GM03348 (cell line): ENCODE results near the gene PLGRKT.
"Not testable (repeated sequence)": the region's sequence is repeated elsewhere in the genome, so short reads cannot be mapped to it uniquely, and the experiment has no call there.

Experiments used
- DNase-seq: peaks from one replicate; pipeline ENCODE4 v3.0.0; 2012; ENCODE audit warnings: low spot score

The PLGRKT gene

DNA sequence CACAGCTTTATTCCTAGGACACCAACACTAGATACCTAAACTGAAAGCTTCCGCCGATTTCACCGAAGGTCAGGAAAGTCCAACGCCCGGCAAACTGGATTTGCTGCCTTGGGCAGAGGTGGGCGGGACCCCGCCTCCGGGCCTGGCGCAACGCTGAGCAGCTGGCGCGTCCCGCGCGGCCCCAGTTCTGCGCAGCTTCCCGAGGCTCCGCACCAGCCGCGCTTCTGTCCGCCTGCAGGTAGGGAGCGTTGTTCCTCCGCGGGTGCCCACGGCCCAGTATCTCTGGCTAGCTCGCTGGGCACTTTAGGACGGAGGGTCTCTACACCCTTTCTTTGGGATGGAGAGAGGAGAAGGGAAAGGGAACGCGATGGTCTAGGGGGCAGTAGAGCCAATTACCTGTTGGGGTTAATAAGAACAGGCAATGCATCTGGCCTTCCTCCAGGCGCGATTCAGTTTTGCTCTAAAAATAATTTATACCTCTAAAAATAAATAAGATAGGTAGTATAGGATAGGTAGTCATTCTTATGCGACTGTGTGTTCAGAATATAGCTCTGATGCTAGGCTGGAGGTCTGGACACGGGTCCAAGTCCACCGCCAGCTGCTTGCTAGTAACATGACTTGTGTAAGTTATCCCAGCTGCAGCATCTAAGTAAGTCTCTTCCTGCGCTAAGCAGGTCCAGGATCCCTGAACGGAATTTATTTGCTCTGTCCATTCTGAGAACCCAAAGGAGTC lies 12.8 kb upstream of the PLGRKT start, which contains the start of gene CD274:
Gene CD274, plus strand, starts transcription at position 184 of the 733 bp plus-strand sequence. CDS start 5,572 bp downstream, outside the sequence.
- peak; percentile 90 for DNase-seq

DNA sequence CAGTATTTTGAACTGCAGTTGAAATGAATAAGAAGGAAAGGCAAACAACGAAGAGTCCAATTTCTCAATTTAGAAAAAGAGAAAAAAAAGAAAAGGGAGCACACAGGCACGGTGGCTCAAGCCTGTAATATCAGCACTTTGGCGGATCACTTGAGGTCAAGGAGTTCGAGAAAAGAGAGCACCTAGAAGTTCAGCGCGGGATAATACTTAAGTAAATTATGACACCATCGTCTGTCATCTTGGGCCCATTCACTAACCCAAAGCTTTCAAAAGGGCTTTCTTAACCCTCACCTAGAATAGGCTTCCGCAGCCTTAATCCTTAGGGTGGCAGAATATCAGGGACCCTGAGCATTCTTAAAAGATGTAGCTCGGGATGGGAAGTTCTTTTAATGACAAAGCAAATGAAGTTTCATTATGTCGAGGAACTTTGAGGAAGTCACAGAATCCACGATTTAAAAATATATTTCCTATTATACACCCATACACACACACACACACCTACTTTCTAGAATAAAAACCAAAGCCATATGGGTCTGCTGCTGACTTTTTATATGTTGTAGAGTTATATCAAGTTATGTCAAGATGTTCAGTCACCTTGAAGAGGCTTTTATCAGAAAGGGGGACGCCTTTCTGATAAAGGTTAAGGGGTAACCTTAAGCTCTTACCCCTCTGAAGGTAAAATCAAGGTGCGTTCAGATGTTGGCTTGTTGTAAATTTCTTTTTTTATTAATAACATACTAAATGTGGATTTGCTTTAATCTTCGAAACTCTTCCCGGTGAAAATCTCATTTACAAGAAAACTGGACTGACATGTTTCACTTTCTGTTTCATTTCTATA lies 12.0 kb upstream of the PLGRKT start:
- no peak for DNase-seq

DNA sequence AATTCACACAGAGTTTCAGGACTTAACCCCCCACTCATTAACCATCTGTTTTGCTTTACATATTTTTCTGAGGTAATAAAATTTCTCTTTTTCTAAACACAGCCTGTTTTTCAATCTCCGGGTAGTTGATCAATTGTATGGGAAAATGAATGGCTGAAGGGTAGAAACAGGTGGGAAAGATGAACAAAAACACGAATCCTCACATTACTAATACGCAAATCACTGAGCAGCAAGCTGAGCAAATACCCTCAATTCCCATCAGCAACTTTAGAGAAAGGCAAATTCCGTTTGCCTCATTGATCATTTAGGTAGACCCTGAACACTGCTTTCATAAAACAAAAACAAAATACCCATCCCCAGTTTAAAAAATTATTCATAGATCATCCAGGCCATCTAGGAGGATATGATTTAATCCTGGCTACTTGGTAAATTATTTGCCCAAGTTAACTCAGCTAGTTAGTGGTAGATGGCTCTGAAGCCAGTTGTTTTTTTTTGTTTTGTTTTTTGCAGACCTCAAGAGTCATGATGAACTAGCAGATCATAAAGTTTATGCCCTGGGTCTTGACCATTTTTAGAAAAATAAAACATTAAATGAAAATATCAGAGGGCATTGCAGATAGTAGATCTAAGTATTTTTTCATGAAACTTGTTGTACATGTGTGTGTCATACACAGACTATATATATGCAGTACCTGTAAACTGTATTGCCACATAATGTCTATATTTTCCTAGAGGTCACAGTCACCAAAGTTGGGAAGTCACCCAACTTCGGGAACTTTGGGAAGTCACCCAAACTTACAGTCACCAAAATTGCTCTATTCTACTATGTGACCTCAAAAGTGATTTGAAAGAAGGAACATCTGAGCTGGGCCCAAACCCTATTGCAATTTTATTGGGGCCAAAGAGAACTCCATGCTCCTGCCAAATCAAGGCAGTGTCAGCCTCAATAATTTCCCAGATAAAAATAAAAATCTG lies 11.0 kb upstream of the PLGRKT start:
- no peak for DNase-seq

DNA sequence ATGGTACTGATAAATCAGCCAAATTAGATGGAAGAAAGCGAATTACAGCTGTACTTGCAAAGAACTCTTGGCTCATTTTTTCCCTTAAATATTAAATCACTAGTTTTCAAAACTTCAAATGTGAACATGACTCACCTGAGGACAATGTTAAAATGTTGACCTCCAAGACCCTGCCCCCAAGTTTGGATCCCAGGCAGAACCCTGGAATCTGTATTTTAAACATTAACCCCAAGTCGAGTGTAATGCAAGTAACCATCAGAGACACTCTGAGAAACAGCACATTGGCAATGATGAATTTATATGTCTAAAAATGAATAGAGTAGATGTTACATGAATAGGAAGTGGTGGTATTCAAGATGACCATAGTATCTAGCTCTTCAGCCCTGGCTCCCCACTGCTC lies 10.3 kb upstream of the PLGRKT start:
- no peak for DNase-seq

DNA sequence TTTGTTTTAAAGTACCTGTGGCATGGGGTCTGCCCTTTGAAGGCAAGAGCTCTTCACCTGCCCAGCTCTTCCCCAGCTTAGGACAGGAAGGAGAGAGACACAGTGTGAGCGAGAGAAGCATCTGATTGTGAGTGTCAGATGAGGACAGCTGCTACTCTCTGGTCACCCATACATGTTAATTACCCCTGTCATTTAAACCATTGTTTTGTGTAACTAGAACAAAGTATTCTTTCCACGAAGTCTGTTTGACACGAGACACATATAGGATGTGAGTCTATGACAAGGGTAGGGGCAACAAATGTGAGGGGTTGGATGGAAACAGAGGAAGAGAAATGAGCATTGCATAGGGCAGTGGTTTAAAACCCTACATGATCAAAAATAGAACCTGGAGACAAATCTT lies 9.6 kb upstream of the PLGRKT start:
- DNase-seq, result no peak

DNA sequence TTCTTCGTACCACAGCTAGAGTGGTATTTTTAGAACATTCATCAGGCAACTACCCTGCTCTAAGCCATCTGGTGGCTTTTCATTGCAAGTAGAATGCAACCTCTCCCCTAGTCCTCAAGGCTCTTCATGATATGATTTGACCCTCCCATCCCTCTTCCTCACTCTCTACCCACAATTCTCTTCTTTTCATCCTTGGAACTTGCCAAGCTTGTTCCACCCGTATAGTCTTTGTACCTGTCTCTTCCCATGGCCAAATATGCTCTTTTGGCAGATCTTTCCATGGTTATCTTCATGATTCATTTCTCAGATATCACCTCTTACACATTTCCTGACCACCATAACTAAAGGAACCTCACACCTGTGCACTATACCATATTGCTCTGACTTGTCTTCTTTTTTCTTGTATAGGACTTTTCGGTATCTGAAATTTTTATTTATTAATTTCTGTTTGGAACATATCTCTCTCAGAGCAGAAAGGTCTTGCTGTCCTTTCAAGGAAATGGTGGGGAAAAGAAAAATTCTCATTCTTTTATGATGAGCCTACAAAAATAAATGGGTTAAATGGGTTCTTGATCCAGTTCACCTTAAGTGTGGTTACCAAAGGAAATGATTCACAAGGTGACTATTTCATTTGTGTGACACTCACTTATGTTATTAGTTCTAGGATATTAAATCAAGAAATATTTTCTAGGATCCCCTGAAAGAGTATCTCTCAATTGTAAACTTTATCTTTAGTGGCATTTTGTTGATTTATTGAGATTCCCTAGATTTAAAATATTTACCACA lies 8.9 kb upstream of the PLGRKT start:
- no peak for DNase-seq

DNA sequence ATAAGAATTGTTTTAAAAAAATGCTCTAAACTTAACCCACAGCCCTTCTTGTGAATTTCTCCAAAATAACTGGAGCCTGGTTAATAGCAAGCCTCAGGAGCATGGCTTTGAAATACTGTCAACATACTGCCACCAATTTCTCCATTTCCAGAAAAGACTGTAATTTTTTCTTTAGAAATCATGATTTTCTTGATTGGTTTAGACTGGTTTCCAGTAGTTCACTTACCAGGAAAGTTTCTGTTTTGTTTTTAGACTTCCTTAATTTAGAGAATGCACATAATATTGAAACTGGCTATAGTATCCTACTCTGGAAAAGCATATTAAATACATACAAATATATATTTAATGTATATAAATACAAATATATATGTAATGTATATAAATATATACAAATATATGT lies 8.2 kb upstream of the PLGRKT start:
- no peak for DNase-seq

DNA sequence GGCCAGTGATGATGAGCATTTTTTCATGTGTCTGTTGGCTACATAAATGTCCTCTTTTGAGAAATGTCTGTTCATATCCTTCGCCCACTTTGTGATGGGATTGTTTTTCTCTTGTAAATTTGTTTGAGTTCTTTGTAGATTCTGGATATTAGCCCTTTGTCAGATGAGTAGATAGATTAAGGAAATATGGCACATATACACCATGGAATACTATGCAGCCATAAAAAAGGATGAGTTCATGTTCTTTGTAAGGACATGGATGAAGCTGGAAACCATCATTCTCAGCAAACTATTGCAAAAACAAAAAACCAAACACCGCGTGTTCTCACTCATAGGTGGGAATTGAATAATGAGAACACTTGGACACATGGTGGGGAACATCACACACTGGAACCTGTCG lies 7.4 kb upstream of the PLGRKT start:
- not testable (repeated sequence) for DNase-seq

DNA sequence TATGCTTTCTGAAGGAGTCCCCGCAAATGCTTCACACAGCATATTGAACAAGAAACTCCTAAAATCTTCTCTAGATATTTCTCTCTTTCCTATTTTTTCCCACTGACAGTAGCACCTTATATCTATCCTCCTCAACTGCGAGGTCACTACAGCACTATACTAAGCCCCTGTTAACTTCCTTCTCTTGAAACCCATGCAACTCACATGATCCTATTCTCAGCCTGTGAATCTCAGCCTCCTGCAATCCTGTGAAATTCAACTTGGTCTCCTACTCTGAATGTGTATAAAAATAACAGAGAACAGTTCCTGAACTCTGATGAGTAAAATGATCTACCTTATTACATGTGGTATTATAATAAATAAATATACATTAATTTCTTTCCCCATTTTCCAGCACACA lies 6.1 kb upstream of the PLGRKT start:
- no peak for DNase-seq

DNA sequence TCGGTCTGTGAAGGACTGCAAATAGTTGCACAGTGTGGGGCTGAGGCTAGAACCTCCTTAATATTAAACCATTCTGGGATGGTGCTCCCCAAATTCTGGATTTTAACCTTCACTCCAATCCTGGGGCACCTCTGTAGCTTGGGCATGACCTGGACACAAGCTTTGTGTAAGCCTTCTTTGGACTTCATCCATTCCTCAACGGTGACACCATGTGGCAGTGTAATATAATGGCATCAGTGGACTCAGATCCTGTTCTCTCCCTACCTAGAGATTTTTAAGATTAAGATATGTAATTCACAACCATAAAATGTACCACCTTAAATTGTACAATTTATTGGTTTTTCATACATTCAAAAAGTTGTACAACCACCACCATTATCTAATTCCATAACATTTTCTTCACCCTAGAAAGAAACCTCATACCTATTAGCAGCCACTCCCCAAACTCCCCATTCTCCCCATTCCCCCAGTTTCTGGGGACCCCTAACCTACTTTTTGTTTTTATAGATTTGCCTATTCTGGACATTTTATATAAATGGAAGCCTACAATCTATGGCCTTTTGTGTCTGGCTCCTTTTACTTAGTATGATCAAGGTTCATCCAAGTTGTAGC lies 4.8 kb upstream of the PLGRKT start:
- peak; percentile 48 for DNase-seq

DNA sequence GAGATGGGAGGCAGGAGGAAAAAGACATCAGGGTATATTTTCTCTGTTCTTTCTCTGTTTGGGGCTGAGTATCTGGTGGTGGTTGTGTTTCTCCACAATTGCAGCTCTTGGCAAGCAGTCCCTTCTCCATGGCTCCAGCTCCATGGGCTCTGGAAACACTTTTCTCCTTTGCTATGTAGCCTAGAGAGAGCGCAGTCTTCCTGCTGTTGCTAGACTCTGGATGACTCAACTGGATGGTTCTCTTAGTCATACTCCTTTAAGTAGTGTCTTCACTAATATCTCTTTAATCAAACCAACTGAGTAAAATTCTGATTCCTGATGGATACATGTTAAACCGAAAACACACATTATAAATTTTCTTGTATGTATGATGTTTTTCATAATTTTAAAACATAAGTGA lies 3.3 kb upstream of the PLGRKT start:
- no peak for DNase-seq

DNA sequence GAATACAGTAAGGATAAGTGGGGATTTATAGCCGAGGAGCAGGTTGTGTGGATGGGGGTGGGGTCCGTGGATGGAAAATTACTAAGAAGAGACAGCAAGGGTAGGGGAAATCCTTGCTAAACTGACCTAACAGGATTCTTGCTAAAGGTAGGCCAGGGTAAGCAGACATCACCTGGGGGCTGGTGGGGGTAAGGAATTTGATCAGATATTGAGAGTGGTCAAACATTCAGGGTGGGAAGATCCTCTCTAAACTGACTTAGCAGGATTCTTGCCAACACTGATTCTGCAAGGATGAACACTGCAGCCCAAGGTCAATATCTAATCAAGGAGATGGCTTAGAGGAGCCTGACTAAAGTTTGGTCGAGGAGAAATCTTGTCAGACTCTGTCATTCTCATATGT lies 2.7 kb upstream of the PLGRKT start:
- DNase-seq, result no peak

DNA sequence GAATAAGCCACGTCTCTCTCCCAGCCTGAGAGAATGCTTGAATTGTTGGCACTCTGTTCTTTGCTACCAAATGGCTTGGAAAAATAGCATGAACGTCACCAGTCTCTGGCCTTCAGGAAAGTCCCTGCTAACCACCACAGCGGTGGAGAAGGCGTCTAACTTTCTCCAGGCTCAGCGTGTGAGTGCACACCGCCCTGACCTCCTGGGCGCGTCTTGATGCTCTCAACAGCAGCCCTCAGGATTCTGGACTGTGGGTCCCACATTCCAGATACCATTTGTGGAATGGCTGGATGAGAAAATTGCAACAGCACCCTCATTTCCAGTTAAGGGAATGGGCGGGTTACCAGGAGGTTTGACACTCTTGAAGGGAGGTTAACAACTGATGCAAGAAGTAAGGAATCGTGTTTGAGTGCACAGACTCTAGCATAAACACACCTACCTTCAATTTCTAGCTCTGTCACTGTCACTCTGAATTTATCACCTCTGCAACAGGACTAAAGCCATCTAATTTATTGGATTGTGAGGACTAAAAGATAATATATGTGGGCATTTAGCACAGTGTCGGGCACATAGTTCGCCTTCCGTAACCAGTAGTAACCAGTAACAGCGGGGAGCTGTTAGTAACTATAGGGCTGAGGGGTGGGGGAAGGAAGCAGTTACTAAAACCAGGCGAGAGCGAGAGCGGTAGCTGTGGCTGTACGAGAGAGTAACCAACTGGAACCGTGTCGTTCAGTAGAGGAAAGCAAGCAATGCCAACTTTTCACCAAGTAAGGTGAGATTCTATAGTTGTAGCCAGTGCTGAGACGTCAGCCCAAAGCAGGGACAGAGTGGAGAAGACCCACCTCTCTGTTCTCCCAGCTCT lies 807 bp upstream of the PLGRKT start:
- no peak for DNase-seq

DNA sequence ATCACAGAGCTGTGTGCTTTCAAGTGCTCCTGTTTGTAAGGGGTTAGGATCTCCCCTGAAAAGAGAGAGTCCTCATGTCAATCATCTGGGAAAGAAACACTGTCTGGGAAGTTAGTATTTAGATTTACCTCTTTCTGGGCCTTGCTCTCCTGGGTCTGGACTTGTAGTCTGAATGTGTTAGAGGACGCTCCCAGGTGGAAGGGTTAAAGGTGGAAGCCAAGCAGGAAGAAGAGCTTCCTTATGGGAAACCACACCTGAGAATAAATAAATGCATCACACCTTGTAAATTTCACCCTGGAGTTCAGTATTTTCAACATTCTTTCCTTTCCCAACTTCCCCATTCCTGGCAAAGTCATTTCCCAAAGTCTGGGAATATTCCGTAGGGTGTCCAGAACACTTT lies 1.3 kb downstream of the PLGRKT start:
- DNase-seq, result no peak

DNA sequence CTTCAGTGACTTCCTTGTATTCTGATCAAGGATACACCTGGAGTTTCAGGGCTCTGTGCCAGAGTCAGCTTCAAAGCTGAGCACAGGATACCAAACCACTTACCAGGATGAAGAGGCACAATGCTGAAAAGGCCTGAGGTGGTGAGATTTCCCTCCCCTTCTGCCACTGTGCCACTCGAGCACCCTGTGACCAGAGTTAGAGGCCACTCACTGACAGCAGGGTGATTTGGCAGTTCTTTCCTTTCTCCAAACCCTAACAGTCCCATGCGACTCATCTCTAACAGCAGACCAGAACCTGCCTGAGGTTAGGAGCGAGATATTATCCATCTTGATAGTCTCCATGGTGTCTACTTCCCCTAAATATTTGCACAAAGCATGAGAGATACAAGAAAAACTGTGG lies 1.8 kb downstream of the PLGRKT start:
- no peak for DNase-seq

DNA sequence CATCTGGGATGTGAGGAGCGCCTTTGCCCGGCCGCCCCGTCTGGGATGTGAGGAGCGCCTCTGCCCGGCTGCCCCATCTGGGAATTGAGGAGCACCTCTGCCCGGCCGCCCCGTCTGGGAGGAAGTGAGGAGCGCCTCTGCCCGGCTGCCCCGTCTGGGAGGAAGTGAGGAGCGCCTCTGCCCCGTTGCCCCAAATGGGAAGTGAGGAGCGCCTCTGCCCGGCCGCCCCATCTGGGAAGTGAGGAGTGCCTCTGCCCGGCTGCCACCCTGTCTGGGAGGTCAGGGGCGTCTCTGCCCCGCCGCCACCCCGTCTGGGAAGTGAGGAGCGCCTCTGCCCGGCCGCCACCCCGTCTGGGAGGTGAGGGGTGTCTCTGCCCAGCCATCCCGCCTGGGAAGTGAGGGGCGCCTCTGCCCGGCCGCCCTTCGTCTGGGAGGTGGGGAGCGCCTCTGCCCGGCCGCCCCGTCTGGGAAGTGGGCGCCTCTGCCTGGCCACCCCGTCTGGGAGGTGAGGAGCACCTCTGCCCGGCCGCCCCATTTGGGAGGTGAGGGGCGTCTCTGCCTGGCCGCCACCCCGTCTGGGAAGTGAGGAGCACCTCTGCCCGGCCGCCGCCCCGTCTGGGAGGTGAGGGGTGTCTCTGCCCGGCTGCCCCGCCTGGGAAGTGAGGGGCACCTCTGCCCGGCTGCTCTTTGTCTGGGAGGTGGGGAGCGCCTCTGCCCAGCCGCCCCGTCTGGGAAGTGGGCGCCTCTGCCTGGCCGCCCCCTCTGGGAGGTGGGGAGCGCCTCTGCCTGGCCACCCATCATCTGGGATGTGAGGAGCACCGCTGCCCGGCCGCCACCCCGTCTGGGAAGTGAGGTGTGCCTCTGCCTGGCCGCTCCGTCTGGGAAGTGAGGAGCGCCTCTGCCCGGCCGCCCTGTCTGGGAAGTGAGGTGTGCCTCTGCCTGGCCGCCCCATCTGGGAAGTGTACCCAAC lies 3.6 kb downstream of the PLGRKT start:
- not testable (repeated sequence) for DNase-seq

DNA sequence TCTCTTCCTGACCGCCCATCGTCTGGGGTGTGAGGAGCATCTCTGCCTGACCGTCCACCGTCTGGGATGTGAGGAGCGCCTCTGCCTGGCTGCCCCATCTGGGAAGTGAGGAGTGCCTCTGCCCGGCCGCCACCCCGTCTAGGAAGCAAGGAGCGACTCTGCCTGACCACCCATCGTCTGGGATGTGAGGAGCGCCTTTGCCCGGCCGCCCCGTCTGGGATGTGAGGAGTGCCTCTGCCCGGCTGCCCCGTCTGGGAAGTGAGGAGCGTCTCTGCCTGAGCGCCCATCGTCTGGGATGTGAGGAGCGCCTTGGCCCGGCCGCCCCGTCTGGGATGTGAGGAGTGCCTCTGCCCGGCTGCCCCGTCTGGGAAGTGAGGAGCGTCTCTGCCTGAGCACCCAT lies 4.4 kb downstream of the PLGRKT start:
- not testable (repeated sequence) for DNase-seq

DNA sequence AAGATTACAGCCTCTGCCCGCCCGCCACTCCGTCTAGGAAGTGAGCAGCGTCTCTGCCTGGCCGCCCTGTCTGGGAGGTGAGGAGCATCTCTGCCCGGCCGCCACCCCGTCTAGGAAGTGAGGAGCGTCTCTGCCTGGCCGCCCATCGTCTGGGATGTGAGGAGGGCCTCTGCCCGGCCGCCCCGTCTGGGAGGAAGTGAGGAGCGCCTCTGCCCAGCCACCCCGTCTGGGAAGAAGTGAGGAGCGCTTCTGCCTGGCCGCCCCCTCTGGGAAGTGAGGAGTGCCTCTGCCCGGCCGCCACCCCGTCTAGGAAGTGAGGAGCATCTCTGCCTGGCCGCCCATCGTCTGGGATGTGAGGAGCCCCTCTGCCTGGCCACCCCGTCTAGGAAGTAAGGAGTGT lies 4.8 kb downstream of the PLGRKT start:
- not testable (repeated sequence) for DNase-seq

DNA sequence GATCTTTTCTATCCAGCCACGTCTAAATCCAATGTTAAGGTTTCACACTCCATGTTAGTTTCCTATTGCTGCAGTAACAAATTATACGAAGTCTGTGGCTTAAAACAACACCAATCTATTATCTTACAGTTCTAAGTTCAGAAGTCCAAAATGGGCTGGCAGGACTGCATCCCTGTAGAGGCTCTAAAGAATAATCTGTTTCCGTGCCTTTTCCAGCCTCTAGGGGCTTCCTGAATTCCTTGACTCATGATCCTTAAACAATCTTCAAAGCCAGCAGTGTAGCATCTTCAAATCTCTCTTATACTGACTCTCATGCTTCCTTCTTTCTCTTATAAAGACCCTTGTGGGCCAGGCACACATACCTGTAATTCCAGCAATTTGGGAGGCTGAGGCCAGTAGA lies 6.8 kb downstream of the PLGRKT start:
- DNase-seq, result no peak
